ENCODE results near the gene HIP1. TPM values are rescaled to one million over a fixed set of nuclear protein-coding genes. Genes with fewer than 3 reads are reported as not detected.
"Not testable (repeated sequence)": the region's sequence is repeated elsewhere in the genome, so short reads cannot be mapped to it uniquely, and the experiment has no call there.

HIP1 gene
- total RNA-seq, 1 experiment from 2014 or later = 11.1 TPM

- peaks cover 5% of the 10 kb centered on the region for H3K4me1 Mint-ChIP-seq (ENCODE audit: insufficient read depth, unreplicated experiment)
- ChIA-PET POLR2A (no interaction called here), CTCF (interaction anchor here (1.2 kb wide), 1 partner anchor 175 kb away, joined by 3 read pairs; no protein-coding TSS in a partner anchor)
- no TSS peak for BruUV-seq (replicated peaks)
- TF ChIP-seq, protein P1, sequence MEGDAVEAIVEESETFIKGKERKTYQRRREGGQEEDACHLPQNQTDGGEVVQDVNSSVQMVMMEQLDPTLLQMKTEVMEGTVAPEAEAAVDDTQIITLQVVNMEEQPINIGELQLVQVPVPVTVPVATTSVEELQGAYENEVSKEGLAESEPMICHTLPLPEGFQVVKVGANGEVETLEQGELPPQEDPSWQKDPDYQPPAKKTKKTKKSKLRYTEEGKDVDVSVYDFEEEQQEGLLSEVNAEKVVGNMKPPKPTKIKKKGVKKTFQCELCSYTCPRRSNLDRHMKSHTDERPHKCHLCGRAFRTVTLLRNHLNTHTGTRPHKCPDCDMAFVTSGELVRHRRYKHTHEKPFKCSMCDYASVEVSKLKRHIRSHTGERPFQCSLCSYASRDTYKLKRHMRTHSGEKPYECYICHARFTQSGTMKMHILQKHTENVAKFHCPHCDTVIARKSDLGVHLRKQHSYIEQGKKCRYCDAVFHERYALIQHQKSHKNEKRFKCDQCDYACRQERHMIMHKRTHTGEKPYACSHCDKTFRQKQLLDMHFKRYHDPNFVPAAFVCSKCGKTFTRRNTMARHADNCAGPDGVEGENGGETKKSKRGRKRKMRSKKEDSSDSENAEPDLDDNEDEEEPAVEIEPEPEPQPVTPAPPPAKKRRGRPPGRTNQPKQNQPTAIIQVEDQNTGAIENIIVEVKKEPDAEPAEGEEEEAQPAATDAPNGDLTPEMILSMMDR (IDR thresholded peaks at IDR 0.05; ENCODE audit: unreplicated experiment) = no peak
- DNase-seq (ENCODE audit: unreplicated experiment) = no peak
- intact Hi-C loops (cut with micrococcal nuclease) = no loop called here
- no peak overlapping the region for H3K4me3 Mint-ChIP-seq (ENCODE audit: unreplicated experiment)
- no peaks in the 10 kb centered on the region for H3K27me3 Mint-ChIP-seq (ENCODE audit: insufficient read depth, unreplicated experiment)
- no peak overlapping the region for H3K27ac Mint-ChIP-seq (ENCODE audit: low read depth, unreplicated experiment)
- peaks cover 17% of the 10 kb centered on the region for H3K36me3 Mint-ChIP-seq (ENCODE audit: insufficient read depth, unreplicated experiment)
- no peaks in the 10 kb centered on the region for H3K9me3 Mint-ChIP-seq (ENCODE audit: unreplicated experiment)
Observed at GRCh38 chr7:75616421-75617167, 122.1 kb downstream of the HIP1 start.

DNA sequence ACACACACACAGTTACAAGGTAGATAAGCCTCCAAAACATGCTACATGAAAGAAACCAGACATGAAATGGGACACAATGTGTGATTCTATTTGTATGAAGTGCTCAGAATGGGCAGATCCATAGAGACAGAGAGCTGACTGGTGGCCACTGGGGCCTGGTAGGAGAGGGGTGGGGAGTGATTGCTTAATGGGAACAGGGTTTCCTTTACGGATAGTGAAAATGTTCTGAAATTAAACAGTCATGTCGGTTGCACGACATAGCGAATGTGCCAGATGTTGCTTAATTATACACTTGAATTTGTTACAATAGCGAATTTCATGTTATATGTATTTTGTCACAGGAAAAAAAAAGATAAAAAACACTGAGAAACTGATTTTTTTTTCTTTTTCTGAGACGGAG lies 124.3 kb downstream of the HIP1 start:
- intact Hi-C loops (cut with micrococcal nuclease) = no loop called here
- Mint-ChIP-seq H3K9me3 (ENCODE audit: unreplicated experiment) (no peaks in the 10 kb centered on the region), H3K27me3 (ENCODE audit: insufficient read depth, unreplicated experiment) (no peaks in the 10 kb centered on the region), H3K4me1 (ENCODE audit: insufficient read depth, unreplicated experiment) (peaks cover 5% of the 10 kb centered on the region), H3K4me3 (ENCODE audit: unreplicated experiment) (no peak overlapping the region), H3K27ac (ENCODE audit: low read depth, unreplicated experiment) (no peak overlapping the region), H3K36me3 (ENCODE audit: insufficient read depth, unreplicated experiment) (peaks cover 5% of the 10 kb centered on the region)
- TF ChIP-seq, protein P1 (IDR thresholded peaks at IDR 0.05; ENCODE audit: unreplicated experiment) = no peak
- no TSS peak for BruUV-seq (replicated peaks)
- ChIA-PET CTCF (interaction anchor here (0.6 kb wide), 1 partner anchor 10 kb away, joined by 3 read pairs; no protein-coding TSS in a partner anchor), POLR2A (no interaction called here)
- no peak for DNase-seq (ENCODE audit: unreplicated experiment)

DNA sequence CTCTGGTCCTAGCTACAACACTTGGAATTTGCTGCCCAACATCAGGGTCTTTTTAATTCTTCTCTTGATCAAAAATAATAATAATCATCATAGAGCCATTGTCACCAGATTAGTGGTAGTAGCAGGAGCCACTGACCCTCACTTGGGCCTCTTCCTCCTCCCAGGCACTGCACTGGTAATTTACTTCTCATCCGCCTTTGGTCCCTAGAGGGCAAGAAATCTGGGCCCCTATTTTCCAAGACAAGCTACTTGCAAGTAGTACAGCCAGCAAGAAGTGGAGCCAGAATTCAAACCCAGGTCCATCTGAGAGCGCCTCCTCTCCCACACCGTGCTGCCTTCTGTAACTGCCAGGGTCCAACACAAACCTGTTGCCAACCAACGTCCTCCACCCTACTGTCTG lies 125.4 kb downstream of the HIP1 start:
- CTCF ChIA-PET = no interaction called here
- intact Hi-C loops (cut with micrococcal nuclease) = no loop called here

DNA sequence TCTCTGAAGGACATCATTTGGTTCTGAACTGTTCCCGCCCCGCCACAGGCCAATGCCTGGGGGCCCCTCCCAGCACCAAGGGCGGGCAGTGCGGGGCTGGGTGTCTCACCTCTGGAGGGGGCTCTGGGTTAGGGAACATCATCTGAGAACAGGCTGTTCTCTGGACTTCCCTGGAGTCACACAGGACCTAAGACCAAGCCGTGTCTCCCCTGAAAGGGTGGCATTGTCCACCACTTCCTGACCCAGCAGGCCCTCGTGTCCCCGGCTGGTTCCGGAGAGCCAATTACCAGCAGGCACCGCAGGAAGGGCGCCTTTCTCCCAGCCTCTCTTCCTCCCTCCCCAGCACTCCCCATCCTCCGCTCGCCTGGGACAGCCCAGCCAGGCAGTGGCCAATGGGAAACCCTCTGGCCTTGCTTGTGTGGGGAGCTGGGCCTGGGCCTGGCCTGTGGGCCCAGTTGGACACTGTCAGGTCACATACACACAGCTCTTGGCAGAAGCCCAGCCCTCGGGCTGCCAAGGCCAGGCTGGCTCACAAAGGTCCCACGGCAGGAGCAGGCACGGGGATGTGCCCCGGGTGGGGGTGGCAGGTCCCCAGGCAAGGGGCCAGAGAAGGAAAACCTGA lies 127.1 kb downstream of the HIP1 start:
- Mint-ChIP-seq H3K4me3 (ENCODE audit: unreplicated experiment) (no peak overlapping the region), H3K27ac (ENCODE audit: low read depth, unreplicated experiment) (no peak overlapping the region)

More for the DNA sequence above, 125.4 kb downstream of the HIP1 start:
- H3K27ac Mint-ChIP-seq (ENCODE audit: low read depth, unreplicated experiment) = no peak overlapping the region
- no peaks in the 10 kb centered on the region for H3K27me3 Mint-ChIP-seq (ENCODE audit: insufficient read depth, unreplicated experiment)
- no peak overlapping the region for H3K4me3 Mint-ChIP-seq (ENCODE audit: unreplicated experiment)
- POLR2A ChIA-PET = interaction anchor here (1.0 kb wide), 1 partner anchor 13 kb away, joined by 4 read pairs; no protein-coding TSS in a partner anchor
- H3K36me3 Mint-ChIP-seq (ENCODE audit: insufficient read depth, unreplicated experiment) = peaks cover 5% of the 10 kb centered on the region
- DNase-seq (ENCODE audit: unreplicated experiment) = no peak
- no TSS peak for BruUV-seq (replicated peaks)
- no peaks in the 10 kb centered on the region for H3K9me3 Mint-ChIP-seq (ENCODE audit: unreplicated experiment)
- TF ChIP-seq, protein P1 (IDR thresholded peaks at IDR 0.05; ENCODE audit: unreplicated experiment) = no peak
- peaks cover 5% of the 10 kb centered on the region for H3K4me1 Mint-ChIP-seq (ENCODE audit: insufficient read depth, unreplicated experiment)

GRCh38 chr7:75609416-75609815 lies 129.3 kb downstream of the HIP1 start:
- H3K4me3 Mint-ChIP-seq (ENCODE audit: unreplicated experiment); BruUV-seq (replicated peaks); intact Hi-C loops (cut with micrococcal nuclease); DNase-seq (ENCODE audit: unreplicated experiment); H3K36me3 Mint-ChIP-seq (ENCODE audit: insufficient read depth, unreplicated experiment); POLR2A ChIA-PET; H3K9me3 Mint-ChIP-seq (ENCODE audit: unreplicated experiment); H3K4me1 Mint-ChIP-seq (ENCODE audit: insufficient read depth, unreplicated experiment); H3K27ac Mint-ChIP-seq (ENCODE audit: low read depth, unreplicated experiment); H3K27me3 Mint-ChIP-seq (ENCODE audit: insufficient read depth, unreplicated experiment): not testable (repeated sequence)
- CTCF ChIA-PET = interaction anchor here (1.2 kb wide), 1 partner anchor 25 kb away, joined by 3 read pairs; no protein-coding TSS in a partner anchor

More for the DNA sequence above, 127.1 kb downstream of the HIP1 start:
- CTCF ChIA-PET = no interaction called here
- TF ChIP-seq, protein P1 (IDR thresholded peaks at IDR 0.05; ENCODE audit: unreplicated experiment) = no peak
- Mint-ChIP-seq H3K36me3 (ENCODE audit: insufficient read depth, unreplicated experiment) (no peaks in the 10 kb centered on the region), H3K27me3 (ENCODE audit: insufficient read depth, unreplicated experiment) (no peaks in the 10 kb centered on the region), H3K9me3 (ENCODE audit: unreplicated experiment) (no peaks in the 10 kb centered on the region), H3K4me1 (ENCODE audit: insufficient read depth, unreplicated experiment) (no peaks in the 10 kb centered on the region)
- no peak for DNase-seq (ENCODE audit: unreplicated experiment)
- BruUV-seq (replicated peaks) = no TSS peak
- POLR2A ChIA-PET = no interaction called here
- intact Hi-C loops (cut with micrococcal nuclease) = no loop called here

Data from MCF 10A (cell line).